Cardiac septum (tissue), 1 donor: ENCODE measurements around the gene TTC34. TPM values are rescaled to one million over a fixed set of nuclear protein-coding genes. Genes with fewer than 3 reads are reported as not detected.
"Not testable (repeated sequence)": the region's sequence is repeated elsewhere in the genome, so short reads cannot be mapped to it uniquely, and the experiment has no call there.

Source experiments
- DNase-seq: peaks from one replicate; pipeline ENCODE4 v3.0.0-alpha.2; 2020; ENCODE audit warnings: low spot score
- intact Hi-C: fragments of 100-400 bp; cut with DNase I; formaldehyde crosslinking; loops from one replicate; pipeline ENCODE4 v1.14.0; 2022
- total RNA-seq: library from RNA; stranded (reverse); fragmentation: NEBNext Ultra II Directional; extraction: Animal tissue kit (Norgen Biotek cat#: 25700); gene quantifications from one replicate; pipeline ENCODE4 v1.2.1, GENCODE V29; 2021
- donor health status: DM: no; HTN: no; CAD: no.

Gene TTC34
- total RNA-seq, 1 donor from 2014 or later, result 0.35 TPM

DNA sequence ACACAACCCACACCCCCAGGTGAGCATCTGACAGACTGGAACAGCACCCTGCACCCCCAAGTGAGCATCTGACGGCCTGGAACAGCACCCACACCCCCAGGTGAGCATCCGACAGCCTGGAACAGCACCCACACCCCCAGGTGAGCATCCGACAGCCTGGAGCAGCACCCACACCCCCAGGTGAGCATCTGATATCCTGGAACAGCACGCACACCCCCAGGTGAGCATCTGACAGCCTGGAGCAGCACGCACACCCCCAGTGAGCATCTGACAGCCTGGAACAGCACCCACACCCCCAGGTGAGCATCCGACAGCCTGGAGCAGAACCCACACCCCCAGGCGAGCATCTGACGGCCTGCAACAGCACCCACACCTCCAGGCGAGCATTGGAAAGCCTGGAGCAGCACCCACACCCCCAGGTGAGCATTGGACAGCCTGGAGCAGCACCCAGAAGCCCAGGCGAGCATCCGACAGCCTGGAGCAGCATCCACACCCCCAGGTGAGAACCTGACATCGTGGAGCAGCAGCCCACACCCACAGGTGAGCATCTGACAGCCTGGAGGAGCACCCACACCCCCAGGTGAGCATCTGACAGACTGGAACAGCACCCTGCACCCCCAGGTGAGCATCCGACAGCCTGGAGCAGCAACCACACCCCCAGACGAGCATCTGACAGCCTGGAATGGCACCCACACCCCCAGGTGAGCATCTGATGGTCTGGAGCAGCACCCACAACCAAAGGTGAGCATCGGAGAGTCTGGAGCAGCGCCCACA lies 149.2 kb downstream of the TTC34 start:
- intact Hi-C loops, result not testable (repeated sequence)
- DNase-seq, result peak; percentile 77

DNA sequence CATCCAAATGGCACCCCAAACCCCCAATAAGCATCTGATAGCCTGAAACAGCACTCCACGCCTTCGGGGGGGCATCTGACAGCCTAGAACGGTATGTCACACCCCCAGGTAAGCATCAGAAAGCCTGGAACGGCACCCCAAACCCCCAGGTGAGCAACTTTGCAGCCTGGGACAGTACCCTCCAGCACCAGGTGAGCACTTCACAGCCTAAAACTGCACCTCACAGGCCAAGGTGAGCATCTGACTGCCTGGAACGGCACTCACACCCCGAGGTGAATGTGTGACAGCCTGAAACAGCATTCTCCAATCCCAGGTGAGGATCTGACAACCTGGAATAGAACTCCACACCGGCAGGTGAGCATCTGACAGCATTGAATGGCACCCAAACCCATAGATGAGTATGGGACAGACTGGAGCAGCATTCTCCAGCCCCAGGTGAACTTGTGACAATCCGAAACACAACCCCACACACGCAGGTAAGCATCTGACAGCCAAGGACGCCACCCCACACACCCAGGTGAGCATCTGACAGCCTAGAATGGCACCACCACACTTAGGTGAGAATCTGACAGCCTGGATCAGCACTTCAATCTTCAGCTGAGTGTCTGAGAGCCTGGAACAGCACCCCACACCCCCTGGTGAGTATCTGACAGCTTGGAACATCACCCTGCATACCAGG lies 150.4 kb downstream of the TTC34 start:
- intact Hi-C loops, result no loop called here
- DNase-seq, result peak; percentile 43

DNA sequence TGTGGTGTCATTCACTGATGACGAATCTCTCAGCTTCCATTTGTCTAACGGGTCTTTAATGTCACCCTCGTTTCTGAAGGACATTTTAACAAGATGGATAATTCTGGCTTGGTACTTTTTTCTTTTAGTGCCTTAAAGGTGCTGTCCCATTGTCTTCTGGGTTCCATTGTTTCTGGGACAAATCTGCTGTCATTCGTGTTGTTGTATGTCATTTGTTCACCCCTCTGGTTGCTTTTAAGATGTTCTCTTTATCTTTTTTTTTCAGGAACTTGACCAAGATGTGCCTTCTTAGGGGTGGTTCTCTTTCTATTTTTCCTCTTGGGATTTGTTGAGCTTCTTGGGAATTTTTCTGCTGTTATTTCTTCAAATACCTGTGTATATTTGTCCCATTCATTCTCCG lies 154.7 kb downstream of the TTC34 start:
- intact Hi-C loops, result loop anchor here (10.0 kb wide), 1 partner anchor 122 kb away; the partner anchor contains the start of gene PANK4

DNA sequence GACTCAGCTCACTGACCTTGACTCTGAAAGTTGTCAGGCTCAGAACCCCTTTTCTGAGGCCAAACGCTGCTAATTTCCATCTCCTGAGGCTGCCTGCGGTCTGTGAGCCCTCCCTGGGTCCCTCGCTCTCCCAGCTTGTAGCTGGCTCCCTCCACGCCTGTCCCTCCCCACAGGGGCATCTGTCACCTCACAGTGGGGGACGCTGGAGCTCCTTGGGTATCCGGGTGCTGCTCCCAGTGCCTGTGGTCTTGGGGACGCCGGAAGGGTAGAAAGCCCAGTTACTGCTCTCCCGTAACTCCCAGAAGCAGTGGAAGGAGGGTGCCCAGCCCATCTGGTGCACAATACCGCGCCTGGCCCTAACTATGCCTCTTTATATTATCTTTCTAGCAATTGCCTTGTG lies 155.7 kb downstream of the TTC34 start:
- intact Hi-C loops, result loop anchor here (10.0 kb wide), 1 partner anchor 121 kb away; the partner anchor contains the start of gene PANK4
- DNase-seq, result peak; percentile 71

More for the DNA sequence above, 154.7 kb downstream of the TTC34 start:
- DNase-seq, result no peak

DNA sequence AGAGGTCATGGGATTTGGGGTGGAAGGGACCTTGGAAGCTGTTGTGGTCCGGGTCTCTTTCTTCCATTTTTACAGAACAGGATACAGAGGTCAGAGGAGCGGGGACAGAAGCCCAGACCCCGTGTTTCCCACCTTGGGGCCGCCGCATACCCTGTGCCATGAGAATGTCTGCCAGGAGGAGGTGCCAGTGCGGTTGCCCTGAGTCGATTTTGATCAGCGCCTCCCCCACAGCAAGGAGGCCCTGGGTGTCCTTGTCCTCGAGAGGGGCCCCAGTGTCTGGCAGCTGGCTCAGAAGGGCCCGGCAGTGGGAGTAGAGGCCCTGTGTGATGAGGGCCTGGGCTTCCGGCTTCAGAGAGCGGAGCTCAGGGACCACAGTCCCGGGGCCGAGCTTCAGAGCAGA lies 156.3 kb downstream of the TTC34 start:
- intact Hi-C loops, result loop anchor here (10.0 kb wide), 1 partner anchor 120 kb away; the partner anchor contains the start of gene PANK4
- no peak for DNase-seq

DNA sequence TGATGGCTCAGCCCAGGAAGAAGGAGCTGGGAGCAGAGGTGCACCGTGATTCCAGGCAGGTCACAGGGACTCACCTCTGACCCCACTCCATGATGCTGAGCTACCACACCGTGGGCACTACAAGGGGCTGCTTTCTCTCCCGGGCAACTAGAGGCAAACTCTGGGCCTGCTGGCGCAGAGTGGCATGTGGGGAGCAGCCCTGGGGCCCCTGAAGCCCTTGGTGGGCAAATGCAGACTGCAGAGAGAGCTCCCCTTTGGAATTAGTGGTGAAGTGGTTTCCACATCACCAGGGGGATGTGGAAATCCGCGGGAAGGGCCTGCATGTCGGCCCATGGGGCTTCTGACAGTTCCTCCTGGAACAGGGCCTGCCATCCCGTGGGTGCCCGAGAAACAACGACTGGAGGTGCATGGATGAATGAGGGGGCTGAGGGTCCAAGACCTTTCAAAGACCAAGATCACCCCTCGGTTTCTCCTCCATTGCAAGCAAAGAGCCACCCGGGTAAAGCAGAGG lies 156.8 kb downstream of the TTC34 start:
- intact Hi-C loops, result loop anchor here (5.0 to 10.0 kb wide), 3 partner anchors 57 to 447 kb away; partner anchors contain the start of genes PANK4 and PRXL2B
- peak; percentile 41 for DNase-seq

DNA sequence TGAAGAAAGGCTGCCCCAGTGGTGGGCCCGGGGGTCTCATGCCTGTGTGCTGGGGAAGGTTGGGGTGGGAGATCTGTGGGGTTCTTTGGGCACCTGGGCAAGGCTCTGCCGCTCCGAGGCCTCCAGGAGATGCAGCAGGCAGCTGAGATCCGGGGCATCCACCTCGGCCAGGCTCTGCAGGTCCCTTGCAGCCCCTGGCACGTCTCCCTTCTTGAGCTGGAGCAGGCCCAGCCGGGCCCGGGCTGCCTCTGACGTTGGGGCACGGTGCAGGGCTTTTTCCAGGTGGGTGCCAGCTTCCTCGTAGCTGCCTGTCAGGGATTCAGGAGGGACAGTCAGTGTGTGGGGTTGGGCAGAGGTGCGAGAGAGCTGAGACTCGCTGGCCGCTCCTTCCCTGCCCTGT lies 157.3 kb downstream of the TTC34 start:
- intact Hi-C loops, result loop anchor here (5.0 to 10.0 kb wide), 3 partner anchors 57 to 447 kb away; partner anchors contain the start of genes PANK4 and PRXL2B
- peak; percentile 57 for DNase-seq

DNA sequence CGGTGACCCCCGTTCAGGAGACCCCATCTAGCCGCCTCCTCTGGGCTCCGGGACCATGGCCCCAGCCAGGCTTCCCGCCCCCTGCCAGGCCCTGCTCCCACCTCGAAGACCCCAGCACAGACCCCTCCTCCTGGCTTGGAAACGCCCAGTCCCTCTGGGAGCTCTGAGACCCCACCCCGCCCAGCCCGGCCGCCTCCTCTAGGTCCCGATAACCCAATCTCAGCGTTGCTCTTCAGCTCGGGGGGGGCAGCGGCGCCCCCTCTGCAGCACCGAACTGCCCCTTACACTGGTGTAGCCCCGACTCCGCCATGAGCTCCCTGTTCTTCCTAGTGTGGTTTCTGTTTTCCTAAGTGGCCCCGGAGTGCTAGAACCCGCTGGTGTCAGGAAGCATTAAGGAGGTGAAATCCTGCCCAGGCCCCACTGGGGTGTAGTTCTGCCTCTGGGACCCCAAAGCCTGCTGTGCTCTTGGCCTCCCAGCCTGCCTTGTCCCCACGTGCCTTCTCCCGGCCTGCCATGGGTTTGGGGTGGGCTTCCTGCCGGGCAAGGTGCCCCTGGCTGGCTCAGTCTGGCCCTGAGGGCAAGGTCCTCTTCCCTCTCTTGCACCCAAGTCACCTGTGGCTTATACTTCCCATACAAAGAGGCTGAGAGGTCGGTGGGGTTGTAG lies 157.9 kb downstream of the TTC34 start:
- DNase-seq, result no peak
- intact Hi-C loops, result loop anchor here (2.0 to 10.0 kb wide), 4 partner anchors 56 to 446 kb away; partner anchors contain the start of genes PANK4 and PRXL2B

DNA sequence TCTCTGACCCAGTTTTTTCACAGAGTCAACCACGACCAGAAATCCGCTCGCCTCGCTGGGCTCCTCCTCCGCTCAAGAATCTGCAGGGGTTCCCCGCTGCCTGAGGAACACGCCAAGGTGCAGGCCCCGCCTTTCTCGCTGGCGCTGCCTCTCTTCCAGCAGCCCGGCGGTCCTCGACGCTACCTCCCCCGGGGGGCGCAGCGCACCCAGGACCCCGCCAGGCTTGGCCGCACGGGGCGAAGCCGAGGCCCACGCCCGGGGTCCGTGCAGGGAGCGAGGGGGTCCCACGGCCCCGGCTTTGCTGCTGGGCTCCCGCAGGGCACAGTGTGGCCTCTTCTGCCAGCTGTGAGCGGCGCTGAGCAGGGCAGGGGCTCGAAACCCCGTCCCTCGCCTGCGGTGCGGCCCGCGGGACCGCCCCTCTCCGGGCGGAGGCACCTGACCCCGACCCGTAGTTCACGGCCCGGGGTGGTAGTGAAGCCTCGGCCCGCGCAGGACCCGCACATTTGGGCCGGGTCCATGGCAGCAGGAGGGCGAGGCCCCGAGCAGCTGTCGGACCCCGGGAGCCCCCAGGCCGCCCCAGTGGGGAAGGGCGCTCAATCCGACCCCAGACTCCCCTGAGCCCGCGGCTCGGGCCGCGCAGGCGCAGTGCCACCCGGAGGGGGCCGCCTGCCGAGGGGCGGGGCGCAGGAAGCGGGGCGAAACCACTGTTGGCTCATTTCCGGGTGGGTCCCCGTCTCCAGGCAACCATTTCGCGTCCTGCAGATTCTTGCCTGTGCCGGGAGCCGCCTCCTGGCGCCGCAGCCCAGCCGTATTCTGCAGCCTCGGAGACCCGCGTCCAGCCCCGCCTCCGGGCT lies 158.7 kb downstream of the TTC34 start:
- intact Hi-C loops, result loop anchor here (2.0 to 10.0 kb wide), 4 partner anchors 55 to 445 kb away; partner anchors contain the start of genes PANK4 and PRXL2B

DNA sequence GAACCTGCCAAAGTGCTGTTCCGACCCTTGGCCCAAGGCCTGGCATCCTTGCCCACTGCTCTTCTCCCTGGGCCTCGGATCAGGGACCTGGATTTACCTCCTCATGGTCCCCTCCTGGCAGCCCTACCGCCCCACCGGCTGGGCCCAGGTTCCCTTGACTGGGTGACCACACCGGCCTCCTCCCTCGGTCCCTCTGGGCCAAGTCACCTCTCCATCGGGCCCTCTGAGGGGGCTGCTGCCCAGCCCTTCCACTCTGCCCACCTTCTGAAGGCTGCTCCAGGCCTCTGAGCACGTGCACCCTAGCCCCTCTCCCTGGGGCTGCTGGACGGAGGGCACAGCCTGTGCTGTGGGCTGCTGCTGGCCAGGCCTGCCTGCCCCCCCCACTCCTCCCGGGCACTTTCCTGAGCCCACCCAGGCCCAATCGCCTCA lies 159.3 kb downstream of the TTC34 start:
- DNase-seq, result no peak
- intact Hi-C loops, result loop anchor here (2.0 to 10.0 kb wide), 4 partner anchors 55 to 445 kb away; partner anchors contain the start of genes PANK4 and PRXL2B

More for the DNA sequence above, 158.7 kb downstream of the TTC34 start:
- DNase-seq, result peak; percentile 93

DNA sequence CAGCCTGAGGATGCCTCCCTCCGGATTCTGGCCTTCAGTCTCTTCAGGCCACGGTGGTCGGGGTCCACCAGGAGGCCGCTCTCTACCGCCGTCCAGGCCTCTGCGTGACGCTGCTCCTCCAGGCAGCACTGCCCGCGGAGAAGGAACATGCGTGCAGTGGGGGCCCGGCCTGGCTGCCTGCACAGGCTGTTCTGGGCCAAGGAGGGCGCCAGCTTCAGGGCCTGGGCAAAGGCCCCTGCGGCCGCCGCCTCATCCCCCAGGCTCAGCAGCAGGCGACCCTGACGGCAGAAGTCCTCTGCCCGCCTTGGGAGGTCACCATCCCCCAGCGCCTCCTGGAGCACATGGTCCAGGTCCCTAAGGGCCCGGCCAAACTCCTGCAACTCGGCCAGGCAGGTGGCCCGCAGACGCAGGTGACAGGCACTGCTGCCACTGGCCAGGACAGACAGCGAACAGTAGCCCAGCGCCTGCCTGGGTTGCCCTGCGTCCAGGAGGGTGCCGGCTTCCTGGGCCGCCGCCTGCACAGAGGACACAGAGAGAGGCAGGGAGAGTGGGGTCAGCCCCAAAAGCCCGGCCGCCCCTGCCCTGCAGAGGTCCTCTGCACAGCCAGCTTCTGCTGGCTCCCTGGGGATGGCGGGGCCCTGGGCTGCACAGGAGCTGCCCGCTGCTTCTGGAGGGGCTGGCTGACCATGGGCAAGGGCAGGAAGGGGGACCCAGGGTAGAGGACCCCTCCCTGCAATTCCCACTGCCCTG lies 159.9 kb downstream of the TTC34 start:
- intact Hi-C loops, result loop anchor here (2.0 to 10.0 kb wide), 4 partner anchors 54 to 444 kb away; partner anchors contain the start of genes PANK4 and PRXL2B
- peak; percentile 64 for DNase-seq

DNA sequence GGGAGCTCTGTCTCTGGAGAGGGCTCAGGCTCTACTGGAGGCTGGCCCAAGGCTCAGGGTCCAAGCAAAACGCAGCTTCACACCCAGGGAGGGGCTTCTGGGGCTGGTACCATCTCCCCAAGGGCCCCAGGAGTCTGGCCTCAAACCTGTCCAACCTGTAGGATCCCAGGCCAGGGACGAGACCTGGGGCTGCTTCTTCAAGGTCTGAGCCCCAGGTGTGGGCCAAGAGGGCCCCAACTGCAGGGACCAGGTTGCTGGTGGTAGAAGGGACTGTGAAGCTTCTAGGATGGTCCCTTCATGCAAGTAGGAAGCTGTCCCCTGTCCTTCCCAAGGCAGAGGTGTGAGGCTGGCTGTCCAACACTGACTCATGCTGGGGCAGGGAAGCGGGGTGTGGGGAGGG lies 160.9 kb downstream of the TTC34 start:
- DNase-seq, result peak; percentile 35

DNA sequence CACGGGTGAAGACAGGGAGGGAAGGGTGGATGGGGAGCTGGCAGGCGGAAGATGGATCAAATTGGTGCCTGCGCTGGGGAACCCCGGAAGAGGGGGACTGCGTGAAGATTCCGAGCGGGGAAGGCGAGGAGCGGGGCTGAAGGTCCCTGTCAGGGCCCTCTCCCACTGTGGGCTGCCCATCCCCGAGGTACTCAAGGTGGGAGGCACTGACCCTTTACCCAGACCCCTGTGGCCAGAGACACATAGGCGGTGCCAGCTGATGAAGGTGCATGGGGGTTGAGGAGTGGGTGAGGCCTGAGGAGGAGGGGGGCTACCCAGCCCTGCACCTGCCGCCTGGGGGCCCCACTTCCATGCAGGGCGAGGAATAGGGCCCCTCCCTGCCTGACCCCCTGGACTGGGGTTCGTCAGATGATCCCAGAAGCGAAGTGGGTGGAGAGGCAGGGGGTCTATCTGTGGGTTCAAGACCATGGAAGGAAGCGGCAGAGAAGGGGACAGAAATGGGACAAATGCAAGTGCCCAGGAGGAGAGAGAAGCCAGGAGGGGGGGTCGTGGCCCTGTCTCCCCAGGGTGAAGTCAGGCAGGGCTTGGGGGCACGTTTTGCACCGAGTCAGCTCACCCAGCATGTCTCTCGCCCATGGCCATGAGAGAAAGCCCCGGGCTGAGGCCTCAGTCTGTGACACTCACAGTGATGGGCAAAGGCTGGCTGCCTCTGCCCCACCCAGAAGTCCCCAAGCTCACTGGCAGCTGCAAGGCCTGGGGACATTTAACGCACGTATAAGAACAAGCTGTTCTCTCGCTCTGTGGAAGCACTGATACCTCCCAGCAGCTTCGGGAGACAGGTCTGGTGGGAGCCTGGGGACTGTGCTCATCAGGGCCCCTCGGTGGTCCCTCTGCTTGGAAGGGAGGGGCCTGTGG lies 161.6 kb downstream of the TTC34 start:
- DNase-seq, result peak; percentile 64
- intact Hi-C loops, result loop anchor here (5.0 to 10.0 kb wide), 3 partner anchors 53 to 443 kb away; partner anchors contain the start of genes PANK4 and PRXL2B

More for the DNA sequence above, 160.9 kb downstream of the TTC34 start:
- intact Hi-C loops, result loop anchor here (5.0 to 10.0 kb wide), 3 partner anchors 53 to 443 kb away; partner anchors contain the start of genes PANK4 and PRXL2B

DNA sequence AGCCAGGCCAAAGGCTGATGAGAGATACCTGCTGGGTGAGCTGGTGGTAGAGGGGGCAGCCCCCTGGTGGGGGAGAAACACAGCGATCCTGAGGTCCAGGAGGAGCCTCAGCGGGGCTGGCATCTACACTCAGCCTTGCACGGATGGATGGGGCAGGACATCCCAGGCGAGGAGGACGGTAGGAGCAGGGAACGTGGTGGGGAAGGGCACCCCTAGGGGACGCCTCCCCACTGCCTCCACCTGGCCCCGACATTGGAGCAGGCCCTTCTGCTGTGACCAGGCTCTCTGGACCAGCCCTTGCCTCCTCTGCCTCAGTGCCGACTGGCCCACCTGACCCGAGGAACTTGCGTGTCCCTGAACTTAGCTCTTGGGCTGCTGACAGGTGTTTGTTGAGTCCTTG lies 162.3 kb downstream of the TTC34 start:
- intact Hi-C loops, result no loop called here
- DNase-seq, result peak; percentile 58

DNA sequence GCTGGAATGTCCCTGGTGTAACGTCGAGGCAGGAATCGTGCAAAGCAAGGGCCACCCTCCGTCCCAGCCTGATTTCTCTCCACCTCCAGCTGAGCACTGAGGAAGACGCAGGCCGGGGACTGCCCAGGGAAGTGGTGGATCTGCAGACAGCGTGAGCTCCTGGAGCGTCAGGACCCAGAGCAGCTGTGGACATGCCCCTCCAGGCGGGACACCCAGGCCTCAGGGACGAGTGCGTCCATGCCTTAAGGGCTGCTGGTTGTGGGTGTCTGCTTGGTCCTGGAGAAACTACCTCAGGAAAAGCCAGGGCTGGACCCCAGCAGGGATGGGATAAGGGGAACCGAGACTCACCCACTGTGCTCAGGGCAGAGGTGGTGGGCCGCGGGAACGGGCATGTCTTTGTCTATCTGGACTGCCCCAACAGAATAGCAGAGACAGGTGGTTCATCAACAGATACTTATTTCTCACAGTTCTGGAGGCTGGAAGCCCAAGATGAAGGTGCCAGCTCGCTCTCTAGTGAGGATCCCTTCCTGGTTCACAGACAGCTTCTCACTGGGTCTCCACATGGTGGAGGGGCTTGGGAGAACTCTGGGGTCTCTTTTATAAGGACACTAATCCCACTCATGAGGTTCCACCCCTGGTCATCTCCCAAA lies 162.9 kb downstream of the TTC34 start:
- intact Hi-C loops, result no loop called here
- DNase-seq, result peak; percentile 50
